Measurements from ENCODE around the gene DIRAS1.
A peak's percentile ranks its signal among the peaks of the same experiment; 100 is the strongest.

The DIRAS1 gene

GRCh38 chr19:2754659-2755447, 33.7 kb upstream of the DIRAS1 start:
- DNase-seq: no peak

- no peak for DNase-seq
Observed at GRCh38 chr19:2751438-2751830, 30.3 kb upstream of the DIRAS1 start.

- DNase-seq: no peak
Observed at GRCh38 chr19:2750808-2751437, 29.8 kb upstream of the DIRAS1 start.

- DNase-seq: no peak
Observed at GRCh38 chr19:2747349-2747748, 26.2 kb upstream of the DIRAS1 start.

- no peak for DNase-seq
Observed at GRCh38 chr19:2744113-2744512, 22.9 kb upstream of the DIRAS1 start.

GRCh38 chr19:2743099-2743498, 21.9 kb upstream of the DIRAS1 start:
- no peak for DNase-seq

- DNase-seq: no peak
Observed at GRCh38 chr19:2740314-2740656, 19.1 kb upstream of the DIRAS1 start.

- DNase-seq: peak; percentile 99
Observed at GRCh38 chr19:2739602-2740313, 18.6 kb upstream of the DIRAS1 start, which contains the start of gene SLC39A3. Gene SLC39A3 (minus strand): TSS chr19:2740017. CDS start chr19:2737257, 2,760 bp downstream.

GRCh38 chr19:2736550-2737190, 15.5 kb upstream of the DIRAS1 start:
- no peak for DNase-seq

GRCh38 chr19:2735374-2735773, 14.2 kb upstream of the DIRAS1 start:
- DNase-seq: no peak

- no peak for DNase-seq
Observed at GRCh38 chr19:2734589-2735288, 13.6 kb upstream of the DIRAS1 start.

- no peak for DNase-seq
Observed at GRCh38 chr19:2733930-2734588, 12.9 kb upstream of the DIRAS1 start.

- DNase-seq: no peak
Observed at GRCh38 chr19:2732883-2733282, 11.7 kb upstream of the DIRAS1 start.

GRCh38 chr19:2732157-2732725, 11.1 kb upstream of the DIRAS1 start:
- no peak for DNase-seq

GRCh38 chr19:2731181-2731995, 10.2 kb upstream of the DIRAS1 start:
- DNase-seq: no peak

GRCh38 chr19:2729943-2730818, 9.0 kb upstream of the DIRAS1 start:
- no peak for DNase-seq

- no peak for DNase-seq
Observed at GRCh38 chr19:2728783-2729387, 7.7 kb upstream of the DIRAS1 start.

GRCh38 chr19:2727640-2727944, 6.4 kb upstream of the DIRAS1 start:
- no peak for DNase-seq

- DNase-seq: no peak
Observed at GRCh38 chr19:2726904-2727639, 5.9 kb upstream of the DIRAS1 start.
